GM19372 (cell line): ENCODE data around the gene ZNF431.
"Not testable (repeated sequence)": the region's sequence is repeated elsewhere in the genome, so short reads cannot be mapped to it uniquely, and the experiment has no call there.

Experiments
- ATAC-seq: cut with Tn5 transposase; IDR thresholded peaks from one replicate; pipeline ENCODE4 v1.9.1; 2021; ENCODE audit warnings: mild to moderate bottlenecking, low read depth, moderate library complexity; ENCODE audit not compliant: unreplicated experiment

The ZNF431 gene

DNA sequence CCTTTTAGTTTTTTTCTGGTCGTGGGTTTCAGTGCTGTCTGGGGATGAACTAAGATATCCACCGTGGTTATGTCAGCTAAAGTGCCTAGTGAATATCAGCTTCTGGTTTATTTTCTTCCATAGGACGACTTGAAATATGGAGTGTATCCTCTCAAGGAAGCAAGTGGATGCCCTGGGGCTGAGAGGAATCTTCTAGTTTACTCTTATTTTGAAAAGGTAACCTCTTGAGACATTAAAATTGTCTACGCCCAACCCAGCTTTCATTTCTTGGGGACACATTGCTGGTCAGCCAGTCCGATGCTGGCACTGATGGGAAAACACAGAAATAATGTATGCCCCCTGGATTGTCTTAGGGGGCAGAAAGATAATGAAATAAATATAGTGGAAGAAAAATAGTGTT lies 1.6 kb downstream of the ZNF431 start:
- no peak for ATAC-seq

DNA sequence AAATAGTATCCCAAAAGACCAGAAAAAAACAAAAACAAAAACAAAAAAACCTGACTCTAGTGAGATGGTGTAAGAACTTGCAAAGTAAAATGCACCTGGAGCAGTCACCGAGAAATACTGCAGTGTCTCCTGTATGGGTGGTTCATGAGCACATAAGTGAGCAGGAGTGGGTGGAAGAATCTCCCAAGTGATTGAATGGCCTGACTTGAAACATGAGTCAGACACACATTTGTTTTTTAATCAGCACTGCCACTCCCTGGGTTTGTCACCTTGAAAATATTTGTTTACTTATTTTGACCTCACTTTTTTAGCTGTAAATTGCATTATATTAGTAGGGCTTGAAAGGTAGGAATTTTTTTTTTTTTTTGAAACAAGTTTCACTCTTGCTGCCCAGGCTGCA lies 2.0 kb downstream of the ZNF431 start:
- ATAC-seq: no peak

GRCh38 chr19:21147540-21147939 lies 5.7 kb downstream of the ZNF431 start:
- no peak for ATAC-seq

DNA sequence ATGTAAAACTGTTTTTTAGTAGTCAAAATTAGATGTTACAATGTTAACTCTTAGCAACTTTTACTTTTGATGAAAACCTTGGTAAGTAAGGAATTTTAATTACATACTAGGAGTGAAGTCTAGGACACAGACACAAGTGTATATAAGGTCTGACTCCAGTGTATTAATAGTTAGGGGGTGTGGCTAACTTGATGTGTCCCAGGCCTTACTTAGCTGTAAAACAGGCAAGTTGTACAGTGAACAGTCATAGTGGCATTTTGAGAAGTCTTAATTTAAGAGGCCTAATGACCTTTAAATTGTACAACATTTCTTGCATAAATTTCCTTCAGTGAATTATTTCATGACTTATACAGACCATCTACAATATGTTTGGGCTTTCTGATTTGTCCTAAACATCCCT lies 6.8 kb downstream of the ZNF431 start:
- ATAC-seq: no peak

DNA sequence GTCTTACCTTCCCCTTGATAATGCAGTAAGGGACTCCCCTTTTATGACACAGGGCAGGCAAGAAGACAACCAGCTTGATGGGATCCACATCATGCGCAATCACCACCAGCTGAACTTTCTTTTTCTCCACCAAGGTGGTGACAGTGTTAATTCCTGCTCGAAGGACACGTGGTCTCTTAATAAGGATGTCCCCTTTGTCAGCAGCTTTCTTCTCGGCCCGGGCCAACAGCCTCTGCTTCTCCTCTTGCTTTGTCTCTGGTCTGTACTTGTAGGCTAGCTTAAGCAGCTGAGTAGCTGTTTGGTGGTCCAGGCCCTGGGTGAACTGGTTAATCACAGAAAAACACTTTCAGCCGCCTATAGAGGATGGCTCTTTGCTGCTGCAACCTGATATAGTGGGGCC lies 8.0 kb downstream of the ZNF431 start:
- ATAC-seq: no peak

GRCh38 chr19:21151460-21151859 lies 9.6 kb downstream of the ZNF431 start:
- no peak for ATAC-seq

- ATAC-seq: no peak
Observed at GRCh38 chr19:21158523-21159135, 16.8 kb downstream of the ZNF431 start.

GRCh38 chr19:21164541-21164940 lies 22.7 kb downstream of the ZNF431 start:
- ATAC-seq: no peak

DNA sequence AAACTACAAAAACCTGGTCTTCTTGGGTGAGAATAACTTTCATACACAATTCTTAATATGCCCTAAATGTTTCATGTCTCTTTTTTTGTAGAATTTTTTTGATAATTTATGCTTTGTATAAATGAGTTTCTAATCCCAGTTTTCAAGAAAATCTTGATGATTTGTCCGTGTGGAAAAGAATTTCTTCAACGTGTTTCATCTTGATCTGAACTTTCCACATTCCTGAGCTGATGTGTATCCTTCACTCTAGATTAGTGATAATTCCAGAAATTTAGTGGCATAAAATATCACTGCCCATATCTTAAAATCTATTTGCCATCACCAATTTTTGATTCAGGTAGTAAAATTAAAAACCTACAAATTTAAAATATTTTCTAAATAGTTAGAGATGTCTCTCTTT lies 24.6 kb downstream of the ZNF431 start:
- no peak for ATAC-seq

- ATAC-seq: no peak
Observed at GRCh38 chr19:21197590-21198295, 55.9 kb downstream of the ZNF431 start.

DNA sequence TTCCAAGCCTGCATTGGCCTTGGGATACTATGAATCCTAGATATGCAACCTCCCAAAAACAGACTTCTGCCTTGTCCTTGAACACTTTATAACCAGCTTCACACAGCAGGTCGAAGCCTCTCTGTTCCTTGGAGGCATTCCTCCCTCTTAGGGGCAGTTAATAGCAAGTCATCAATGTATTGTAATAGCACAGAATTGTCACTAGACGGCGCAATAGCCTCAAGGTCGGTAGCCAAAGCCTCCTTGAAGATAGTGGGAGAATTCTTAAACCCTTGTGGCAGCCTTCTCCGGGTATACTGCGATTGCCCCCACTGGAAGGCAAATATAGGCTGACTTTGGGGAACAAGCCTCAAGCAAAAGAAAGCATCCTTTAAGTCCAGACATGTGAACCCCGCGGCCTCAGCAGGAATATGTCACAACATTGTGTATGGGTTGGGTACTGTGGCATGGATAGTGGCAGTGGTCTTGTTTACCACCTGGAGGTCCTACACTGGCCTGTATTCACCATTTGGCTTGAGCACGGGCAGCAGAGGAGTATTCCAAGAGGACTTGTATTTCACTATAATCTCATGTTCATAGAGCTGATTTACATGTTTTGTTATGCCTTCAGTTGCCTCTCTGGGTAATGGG lies 61.1 kb downstream of the ZNF431 start:
- ATAC-seq: no peak

DNA sequence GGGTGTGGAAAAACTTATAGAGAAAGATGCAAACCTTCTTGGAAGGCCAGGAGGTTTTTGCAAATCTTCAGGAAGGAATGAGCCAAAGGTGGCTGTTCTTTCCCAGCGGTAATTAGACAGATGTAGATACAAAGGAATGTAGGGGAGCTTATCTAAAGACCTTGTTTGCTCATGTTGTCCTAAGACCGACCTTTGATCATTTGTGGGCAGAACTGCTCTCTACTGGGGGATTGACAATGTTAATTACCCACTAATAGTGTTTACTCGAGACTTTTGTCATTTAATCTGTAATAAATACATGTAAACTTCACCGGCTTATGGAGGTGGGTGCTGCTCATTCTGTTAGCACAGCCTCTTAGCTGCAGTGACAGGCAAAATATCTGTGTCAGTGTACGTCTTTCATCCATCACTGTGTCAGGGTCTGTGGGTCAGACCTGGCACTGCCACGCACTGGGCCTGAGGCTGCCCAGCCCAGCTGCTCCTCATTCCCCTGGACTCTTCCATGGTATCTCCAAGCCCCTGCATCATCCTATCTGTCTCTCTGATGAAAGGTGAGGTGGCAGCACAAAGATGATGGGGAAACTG lies 68.3 kb downstream of the ZNF431 start:
- no peak for ATAC-seq

GRCh38 chr19:21221693-21222092 lies 79.9 kb downstream of the ZNF431 start:
- no peak for ATAC-seq

DNA sequence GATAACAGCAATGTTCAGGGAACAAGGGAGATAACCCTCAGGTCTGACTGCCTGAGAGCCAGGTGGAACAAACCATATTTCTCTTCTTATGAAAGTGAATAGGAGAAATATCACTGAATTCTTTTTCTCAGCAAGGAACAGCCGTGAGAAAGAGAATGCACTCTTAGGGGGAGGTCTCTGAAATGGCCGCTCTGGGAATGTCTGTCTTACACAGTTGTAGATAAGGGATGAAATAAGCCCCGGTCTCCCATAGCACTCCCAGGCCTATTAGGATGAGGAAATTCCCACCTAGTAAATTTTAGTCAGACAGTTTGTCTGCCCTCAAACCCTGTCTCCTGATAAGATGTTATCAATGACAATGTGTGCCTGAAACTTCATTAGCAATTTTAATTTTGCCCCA lies 88.1 kb downstream of the ZNF431 start:
- ATAC-seq: not testable (repeated sequence)

DNA sequence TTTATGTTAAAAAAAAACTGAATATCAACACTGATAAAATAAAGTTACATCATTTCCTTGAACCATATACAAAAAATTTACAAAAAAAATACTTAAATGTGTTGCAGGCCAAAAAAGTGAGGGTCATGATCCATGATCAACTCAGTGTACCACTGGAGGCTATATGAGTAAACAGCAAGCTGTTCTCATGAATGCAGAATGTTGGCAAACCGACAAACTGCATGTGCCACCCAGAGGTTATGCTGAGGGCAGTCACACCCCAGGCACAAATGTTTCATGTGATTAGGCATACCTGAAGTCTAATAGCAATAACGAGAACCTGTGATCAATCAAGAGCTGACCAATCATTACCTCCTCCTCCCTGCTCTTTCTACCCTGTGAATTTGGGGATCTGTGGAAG lies 91.9 kb downstream of the ZNF431 start:
- no peak for ATAC-seq

GRCh38 chr19:21236751-21237150 lies 94.9 kb downstream of the ZNF431 start:
- not testable (repeated sequence) for ATAC-seq

DNA sequence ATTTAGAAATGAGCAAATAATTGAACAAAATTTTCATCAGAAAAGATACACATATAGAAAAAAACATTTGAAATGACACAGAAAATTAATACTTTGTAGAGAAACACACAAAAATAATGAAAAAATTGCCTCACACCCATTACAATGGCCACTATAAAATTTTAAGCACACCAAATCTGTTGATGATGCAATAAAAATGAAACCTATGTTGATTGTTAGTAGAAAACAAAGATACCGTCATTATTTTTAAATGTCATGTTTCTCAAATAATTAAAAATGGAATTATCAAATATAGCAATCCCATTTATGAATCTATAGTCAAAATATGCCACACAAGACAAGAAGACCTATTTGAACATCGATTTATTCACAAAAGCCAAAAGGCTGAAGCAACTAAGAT lies 96.8 kb downstream of the ZNF431 start:
- no peak for ATAC-seq
